Activated CD8-positive, alpha-beta memory T cell treated with anti-CD3 and anti-CD28 coated beads for 24 hours (primary cell): ENCODE data around the gene NFKB1.

Experiments used
- DNase-seq: peaks from one replicate; pipeline ENCODE4 v3.0.0-alpha.2; 2020

The NFKB1 gene

GRCh38 chr4:102497986-102498385 lies 3.2 kb upstream of the NFKB1 start:
- no peak for DNase-seq

- DNase-seq: peak; percentile 73
Observed at GRCh38 chr4:102500352-102500695, 835 bp upstream of the NFKB1 start.

DNA sequence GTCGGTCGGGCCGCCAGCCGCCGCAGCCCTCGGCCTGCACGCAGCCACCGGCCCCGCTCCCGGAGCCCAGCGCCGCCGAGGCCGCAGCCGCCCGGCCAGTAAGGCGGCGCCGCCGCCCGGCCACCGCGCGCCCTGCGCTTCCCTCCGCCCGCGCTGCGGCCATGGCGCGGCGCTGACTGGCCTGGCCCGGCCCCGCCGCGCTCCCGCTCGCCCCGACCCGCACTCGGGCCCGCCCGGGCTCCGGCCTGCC lies 213 bp downstream of the NFKB1 start:
- DNase-seq: no peak

DNA sequence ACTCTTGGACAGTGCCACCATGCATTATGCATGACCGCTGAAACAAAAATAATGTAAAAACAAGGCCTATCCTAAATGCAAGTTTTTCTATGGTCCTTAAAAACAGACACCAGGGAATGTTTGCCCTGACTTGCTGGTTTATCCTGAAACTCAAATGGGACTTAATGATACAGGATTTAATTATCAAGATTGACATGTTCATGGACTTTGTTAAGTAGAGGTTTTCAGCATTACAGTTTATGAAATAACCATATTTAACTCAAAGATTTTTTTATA lies 1.3 kb downstream of the NFKB1 start:
- DNase-seq: no peak

DNA sequence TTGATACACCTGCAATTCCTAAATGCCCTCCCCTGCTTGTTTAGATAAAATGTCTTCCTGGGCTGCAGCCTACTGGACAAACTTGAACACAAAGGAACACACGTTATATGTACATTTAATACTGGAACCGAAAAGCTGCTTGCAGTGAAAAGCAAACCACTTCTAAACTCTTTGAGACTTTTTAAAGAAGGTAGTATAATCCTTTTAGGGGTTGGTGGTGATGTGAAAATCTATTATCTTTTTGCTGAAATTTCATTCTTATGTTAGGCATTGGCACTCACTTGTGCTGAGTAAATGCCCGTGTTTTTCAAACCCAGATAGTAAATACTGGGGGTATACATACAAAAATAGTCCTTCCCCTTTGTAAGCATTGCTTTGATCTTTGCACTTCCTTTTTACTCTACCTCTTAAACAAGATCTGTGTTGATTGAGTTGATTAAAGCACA lies 2.2 kb downstream of the NFKB1 start:
- no peak for DNase-seq

GRCh38 chr4:102503831-102504786 lies 3.0 kb downstream of the NFKB1 start:
- DNase-seq: no peak

GRCh38 chr4:102504941-102505340 lies 3.8 kb downstream of the NFKB1 start:
- no peak for DNase-seq

DNA sequence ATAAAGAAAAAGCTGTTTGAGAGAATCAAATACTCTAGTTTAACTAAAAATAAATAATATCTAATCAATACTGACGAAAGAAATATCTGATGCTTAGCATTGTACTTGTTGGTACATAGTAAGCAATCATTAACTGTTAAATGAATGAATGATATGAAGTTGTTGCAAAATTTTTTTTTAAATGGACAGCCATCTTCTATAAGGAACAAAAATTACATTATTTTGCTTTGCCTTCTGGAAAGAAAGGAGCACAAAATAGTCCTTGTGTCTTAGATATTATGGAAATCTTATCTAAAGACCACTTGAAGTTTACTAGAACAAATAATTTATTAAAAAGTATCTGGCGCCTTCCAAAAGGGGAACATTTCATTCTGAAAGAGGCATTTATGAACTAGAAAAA lies 4.5 kb downstream of the NFKB1 start:
- DNase-seq: no peak

DNA sequence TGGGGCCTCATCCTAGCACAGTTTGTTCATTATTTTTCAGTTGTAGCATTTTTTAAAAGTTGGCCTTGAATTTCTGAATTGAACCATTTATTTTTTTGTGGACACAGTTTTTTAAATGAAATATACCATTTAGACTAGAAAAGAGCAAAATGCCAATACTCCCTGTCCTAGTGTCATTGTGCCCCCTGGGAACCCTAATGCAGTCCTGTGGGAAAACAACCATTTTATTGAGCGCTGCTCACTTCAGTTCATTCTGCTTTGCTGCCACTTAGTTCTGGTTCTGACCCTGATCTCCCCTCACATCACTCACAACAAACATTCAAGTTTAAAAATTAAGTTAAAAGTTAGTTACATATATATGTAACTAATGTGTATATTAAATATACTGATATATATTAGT lies 5.4 kb downstream of the NFKB1 start:
- no peak for DNase-seq

DNA sequence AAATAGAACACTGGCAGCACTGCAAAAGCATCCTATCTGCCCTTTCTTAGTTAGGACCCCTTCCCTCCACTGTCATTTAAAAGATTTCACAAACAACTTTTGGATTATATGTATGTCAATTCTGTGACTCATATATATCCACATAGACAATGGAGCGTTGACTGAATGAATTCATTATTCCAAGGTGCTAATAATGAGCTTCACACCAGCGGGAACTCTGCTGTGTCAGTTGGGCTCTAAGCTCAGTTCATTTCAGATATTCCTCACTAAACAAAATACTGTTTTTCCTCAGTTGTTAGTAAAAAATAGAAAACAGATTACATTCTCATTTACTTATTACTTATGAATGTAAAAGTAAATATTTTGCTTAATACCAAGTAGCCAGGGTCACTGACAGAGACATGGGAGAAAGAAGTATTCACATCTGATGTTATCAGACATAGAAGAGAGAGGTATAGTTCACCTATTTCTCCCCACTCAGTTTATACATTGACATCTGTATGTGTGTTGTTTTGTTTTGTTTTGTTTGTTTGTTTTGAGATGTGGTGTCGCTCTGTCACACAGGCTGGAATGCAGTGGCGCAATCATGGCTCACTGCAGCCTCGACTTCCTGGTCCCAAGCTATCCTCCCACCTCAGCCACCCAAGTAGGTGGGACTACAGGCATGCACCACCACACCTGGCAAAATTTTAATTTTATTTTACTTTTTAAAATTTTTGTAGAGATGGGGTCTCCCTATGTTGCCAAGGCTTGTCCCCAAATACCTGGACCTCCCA lies 10.9 kb downstream of the NFKB1 start:
- no peak for DNase-seq

DNA sequence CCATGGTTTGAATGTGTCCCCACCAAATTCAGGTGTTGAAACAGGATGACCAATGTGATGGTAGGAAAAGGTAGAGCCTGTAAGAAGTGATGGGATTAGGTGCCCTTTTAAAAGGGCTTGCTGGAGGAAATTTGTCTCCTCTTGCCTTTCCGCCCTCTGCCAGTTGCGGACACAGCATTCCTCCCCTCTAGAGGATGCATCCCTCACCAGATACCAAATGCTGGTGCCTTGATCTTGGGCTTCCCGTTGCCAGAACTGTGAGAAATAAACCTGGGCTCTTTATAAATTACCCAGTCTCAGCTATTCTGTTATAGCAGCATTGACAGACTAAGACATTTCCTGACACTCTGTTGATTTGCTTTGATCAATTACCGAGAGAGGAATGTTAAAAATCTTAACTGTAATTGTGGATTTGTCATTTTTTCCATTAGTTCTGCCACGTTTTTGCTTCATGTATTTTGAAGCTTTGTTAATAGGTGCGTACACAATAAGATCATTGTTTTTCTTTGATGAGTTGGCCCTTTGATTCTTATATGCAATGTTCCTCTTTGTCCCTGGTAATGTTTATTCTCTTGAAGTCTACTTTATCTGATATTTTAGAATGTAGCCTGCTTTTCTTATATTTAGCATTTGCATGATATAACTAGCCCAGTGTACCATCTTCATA lies 13.3 kb downstream of the NFKB1 start:
- no peak for DNase-seq

DNA sequence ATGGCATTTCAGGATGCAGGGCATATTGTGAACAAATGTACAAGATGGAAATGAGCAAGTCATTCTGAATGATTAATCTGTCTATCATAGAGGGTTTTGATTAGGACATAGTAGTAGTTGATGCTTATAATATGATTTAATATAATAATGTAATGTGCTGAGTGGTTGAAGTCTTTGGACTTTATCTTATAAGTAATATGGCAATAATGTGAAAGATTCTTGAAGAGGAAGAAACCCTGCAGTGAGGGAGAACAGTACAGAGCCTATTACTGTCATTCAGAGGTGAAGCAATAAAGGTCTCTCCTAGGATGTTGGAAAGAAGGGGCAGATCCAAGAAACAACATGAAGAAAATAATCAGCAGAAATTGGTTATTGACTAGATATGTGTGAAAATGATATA lies 16.6 kb downstream of the NFKB1 start:
- DNase-seq: no peak

- DNase-seq: no peak
Observed at GRCh38 chr4:102518703-102519131, 17.6 kb downstream of the NFKB1 start.

- DNase-seq: no peak
Observed at GRCh38 chr4:102519925-102520324, 18.8 kb downstream of the NFKB1 start.

DNA sequence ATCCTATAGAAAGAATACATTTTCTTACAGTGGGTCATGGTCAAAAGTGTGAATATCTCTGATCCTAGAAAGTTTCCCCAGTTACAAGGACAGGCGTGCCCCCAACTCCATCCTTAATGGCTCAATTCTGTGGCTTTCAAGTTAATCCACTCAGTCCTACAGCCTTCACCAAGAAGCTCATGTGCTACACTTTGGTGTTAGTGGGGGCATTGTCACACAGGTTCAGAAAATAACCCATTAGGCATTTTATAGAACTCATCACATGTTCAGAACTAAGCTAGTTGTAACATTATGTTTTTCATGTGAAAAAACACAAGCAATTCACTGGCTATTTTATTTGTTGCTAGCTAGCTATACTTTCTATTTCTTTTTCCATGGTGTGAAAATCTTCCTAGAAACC lies 20.4 kb downstream of the NFKB1 start:
- no peak for DNase-seq

GRCh38 chr4:102522031-102522440 lies 20.9 kb downstream of the NFKB1 start:
- no peak for DNase-seq

- DNase-seq: no peak
Observed at GRCh38 chr4:102524691-102525090, 23.5 kb downstream of the NFKB1 start.

DNA sequence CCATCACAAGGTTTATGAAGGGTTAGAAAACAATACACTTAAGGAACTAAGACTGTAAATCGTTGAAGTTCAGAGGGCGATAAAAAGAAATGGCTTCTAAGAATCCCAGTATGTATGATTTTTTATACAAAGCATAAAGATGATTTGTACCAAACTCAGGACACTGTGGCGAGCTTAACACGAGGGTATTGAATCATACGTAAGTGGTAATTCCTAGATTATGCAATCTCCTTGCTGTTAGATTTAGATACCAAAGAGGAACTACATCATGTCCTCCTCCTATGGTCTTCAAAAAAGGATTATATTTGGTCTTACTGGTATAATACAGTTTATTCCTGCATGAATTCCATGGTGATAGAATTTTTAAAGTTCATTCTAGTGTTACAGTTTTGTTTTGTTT lies 23.9 kb downstream of the NFKB1 start:
- DNase-seq: no peak

- no peak for DNase-seq
Observed at GRCh38 chr4:102525504-102525903, 24.3 kb downstream of the NFKB1 start.

DNA sequence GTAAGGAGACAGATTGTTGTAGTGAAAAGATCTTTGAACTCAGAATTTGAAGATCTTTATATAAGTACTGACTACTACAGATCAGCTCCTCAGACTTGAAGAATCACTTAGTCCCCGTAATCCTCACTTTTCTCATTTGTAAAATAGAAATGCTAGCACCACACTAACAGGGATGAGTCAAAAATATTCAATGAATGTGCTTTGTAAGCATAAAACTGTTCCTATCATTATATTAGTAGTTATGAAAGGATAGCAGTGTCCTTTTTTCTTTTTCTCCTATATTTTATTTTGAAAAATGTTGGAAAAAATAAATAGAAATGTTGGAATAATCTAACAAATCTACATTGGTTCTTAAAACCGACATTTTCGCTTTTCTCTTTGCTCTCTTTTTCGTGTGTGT lies 25.4 kb downstream of the NFKB1 start:
- DNase-seq: no peak

DNA sequence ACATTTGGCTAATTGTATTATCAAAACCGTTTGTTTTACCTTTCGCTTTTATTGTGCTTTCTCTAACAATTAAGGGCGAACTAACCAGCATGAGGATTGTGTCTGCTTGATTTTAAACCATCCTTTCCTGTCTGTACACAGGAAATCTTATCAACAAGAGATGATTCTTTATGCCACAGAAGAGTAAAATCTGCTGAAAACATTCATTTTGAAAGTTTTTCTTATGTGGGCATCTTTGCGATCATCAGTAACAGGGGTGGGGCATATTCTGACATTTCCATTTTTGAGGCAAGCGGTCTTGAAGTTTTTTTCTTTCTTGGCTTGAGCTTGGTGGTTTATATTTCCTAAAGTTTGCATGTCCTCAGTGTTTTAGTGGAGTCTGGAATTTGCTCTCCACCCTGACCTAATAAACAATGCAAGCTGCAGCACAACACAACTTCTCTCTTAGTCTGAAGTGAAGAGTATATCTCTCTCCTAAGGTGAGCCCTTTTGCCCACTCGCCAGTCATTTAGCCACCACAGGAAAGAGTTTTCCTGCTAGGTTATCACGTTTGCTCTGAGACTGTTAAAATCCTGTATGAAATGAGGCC lies 26.6 kb downstream of the NFKB1 start:
- DNase-seq: no peak

- no peak for DNase-seq
Observed at GRCh38 chr4:102529977-102530376, 28.8 kb downstream of the NFKB1 start.

DNA sequence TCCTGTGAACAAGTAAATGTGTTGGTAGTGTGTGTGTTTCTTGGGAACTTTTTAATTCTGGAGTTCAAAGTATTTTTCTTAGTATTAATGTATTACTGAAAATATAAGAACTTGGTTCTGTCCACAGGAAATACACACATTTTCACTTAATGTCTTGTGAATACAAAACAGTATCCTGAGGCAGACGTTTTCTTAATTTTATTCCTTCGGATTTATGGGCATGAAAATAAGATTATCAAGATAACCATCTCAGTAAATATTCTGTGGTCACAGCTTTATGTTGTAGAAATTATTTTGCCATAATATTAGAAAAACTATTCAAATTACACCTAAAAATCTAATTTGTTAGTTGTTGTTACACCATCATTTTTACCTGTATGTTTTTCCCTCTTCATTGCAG lies 29.8 kb downstream of the NFKB1 start:
- no peak for DNase-seq

GRCh38 chr4:102531462-102531861 lies 30.3 kb downstream of the NFKB1 start:
- DNase-seq: no peak
